NCI-H2171 treated with DMSO at 0.1 percent for 48 hours (cell line): ENCODE data around the gene SMIM28.

Source experiments
- DNase-seq: peaks from one replicate; lab custom pipeline; 2025; lab: John Stamatoyannopoulos, UW

The SMIM28 gene

DNA sequence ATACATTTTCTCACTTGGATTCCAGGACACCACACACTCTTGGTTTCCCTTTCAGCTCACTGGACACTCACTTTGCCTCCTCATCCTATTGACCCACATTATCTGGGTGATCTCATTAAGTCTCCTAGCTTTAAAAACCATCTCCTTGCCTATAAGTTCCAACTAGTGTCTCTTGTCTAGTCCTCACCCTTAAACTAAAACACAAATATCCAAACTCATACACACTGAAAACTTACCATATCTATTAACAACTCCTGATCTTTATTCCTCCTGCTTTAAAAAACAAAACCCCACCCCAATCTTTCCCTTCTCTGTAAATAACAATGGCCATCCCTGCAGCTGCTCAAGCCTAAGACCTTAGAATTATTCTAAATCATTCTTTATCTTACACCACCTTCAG, 3.5 kb upstream of the SMIM28 start:
- DNase-seq: no peak

GRCh38 chr6:138374815-138375214, 2.9 kb upstream of the SMIM28 start:
- no peak for DNase-seq

DNA sequence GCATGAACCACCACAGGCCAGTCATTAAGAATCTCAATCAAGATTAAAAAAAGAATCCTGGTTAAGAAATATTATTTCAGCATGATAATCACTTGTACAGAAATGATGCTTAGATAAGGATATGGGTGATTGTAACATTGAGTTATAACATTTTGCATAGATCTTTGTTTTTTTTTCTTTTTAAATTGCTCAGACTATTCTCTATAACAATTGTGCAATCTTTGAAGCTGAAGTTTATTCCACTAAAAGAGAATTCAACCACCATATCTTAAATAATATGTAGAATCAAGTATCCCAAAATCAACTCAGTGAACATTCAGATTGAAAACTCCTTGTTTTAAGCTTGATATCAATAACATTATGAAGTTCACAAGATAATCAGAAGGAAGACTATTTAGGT, 663 bp upstream of the SMIM28 start:
- DNase-seq: no peak

GRCh38 chr6:138378463-138378862, 758 bp downstream of the SMIM28 start:
- no peak for DNase-seq

GRCh38 chr6:138382498-138383265, 5.0 kb downstream of the SMIM28 start:
- DNase-seq: no peak

DNA sequence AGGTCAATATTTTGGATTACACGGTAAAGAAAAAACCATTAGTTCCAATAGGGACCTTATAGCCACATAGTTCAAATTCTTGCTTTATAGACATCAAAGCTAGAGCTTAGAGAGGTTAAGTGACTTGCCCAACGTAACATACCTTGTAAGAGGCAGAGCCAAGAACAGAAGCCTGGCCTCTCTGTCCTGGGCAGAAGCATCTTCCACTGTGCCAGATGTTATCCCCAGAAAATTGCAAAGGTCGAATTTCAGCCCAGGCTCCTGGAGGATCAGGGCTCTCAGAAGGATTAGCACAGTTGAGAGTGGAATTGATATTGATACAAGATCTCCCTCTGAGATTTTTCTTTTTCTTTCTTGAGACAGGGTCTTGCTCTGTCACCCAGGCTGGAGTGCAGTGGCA, 6.1 kb downstream of the SMIM28 start:
- DNase-seq: peak; percentile 51

DNA sequence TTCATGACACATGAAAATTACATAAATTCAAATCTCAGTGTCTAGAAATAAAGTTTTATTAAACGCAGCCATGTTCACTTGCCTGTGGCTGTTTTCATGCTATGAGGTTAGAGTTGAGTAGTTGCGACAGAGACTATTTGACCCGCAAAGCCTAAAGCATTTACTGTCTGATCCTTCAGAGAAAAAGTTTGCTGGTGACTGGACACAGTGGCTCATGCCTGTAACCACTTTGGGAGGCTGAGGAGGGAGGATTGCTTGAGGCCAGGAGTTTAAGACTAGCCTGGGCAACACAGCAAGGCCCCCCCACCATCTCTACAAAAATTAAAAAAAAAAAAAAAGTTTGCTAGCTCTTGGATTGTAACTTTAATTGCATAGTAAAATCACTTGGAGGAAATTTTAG, 9.2 kb downstream of the SMIM28 start:
- no peak for DNase-seq

DNA sequence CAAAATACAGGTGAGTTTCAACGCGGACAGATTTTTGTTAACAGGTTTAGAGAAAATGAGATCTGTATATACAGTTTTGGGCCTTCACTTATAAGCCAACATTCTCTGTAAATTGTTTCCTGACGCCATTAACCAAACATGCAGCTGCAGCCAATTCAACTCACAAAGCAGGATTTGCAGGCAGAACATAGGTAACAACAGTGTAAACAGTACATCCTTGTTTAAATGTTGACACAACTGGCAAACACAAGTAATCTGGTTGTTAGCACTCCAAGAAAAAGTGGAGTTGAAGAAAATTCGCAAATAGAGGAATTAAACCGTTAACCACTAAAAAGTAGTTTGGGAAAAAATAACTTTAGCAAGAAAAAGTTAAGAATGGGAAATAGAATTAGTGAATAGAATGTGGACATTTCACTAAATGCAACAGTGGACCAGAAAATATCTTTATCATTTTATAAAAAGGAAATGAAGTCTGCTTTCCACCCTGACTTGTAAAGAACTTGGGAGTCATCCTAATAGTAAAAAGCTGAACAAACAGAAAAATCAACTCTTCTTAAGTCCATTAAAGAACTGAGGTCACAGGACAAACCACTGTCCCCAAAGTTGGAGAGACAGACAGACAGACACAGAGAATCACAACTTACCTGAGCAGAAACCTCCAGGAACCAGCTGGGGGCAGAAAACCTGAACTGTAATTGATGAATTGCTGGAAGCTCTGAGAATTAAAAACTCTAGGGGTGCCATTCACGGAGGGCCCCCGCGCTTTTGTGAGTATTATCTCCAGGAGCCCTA, 10.1 kb downstream of the SMIM28 start:
- no peak for DNase-seq

GRCh38 chr6:138389551-138389950, 11.8 kb downstream of the SMIM28 start:
- no peak for DNase-seq

DNA sequence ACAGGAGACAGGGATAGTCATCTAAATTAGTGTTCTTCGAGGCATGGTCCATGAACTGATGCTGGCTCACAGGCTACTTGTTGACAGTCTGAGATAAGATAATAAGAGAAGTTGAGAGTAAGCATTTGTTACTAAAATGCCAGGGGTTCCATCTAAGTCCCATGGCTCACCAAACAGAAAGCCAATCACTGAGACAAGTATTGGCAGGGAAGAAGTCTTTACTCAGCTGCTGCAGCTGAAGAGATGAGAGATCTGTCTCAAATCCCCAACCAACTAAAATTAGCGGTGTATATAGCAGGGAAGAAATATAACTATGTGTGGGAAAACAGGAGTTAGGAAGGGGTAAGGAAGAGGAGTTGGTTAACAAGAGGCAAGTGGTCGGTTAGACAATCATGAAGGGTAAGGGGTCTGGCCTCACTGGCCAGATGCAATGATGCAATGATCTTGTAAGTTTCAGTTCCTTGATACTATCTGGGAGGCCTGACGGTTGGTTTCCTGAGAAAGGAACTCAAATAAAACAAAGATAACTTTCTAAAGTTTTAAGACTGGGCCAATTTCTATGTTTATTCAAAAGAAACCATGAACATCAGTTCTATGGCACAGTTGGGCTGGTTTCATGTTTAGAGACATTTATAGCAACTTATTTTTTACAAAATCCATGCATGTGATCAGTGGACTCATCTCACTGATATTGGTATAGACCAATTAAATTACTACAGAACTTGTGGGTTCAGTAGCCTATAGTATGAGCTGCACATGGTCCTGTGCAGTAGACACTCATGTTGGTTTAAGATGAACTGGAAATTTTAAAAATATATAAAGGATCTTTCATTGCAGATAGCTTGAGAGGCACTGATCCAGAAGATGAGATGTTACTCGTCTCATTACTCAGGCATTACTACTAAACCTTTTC, 16.4 kb downstream of the SMIM28 start:
- DNase-seq: no peak

- no peak for DNase-seq
Measured at GRCh38 chr6:138396709-138397108, 19.0 kb downstream of the SMIM28 start.

DNA sequence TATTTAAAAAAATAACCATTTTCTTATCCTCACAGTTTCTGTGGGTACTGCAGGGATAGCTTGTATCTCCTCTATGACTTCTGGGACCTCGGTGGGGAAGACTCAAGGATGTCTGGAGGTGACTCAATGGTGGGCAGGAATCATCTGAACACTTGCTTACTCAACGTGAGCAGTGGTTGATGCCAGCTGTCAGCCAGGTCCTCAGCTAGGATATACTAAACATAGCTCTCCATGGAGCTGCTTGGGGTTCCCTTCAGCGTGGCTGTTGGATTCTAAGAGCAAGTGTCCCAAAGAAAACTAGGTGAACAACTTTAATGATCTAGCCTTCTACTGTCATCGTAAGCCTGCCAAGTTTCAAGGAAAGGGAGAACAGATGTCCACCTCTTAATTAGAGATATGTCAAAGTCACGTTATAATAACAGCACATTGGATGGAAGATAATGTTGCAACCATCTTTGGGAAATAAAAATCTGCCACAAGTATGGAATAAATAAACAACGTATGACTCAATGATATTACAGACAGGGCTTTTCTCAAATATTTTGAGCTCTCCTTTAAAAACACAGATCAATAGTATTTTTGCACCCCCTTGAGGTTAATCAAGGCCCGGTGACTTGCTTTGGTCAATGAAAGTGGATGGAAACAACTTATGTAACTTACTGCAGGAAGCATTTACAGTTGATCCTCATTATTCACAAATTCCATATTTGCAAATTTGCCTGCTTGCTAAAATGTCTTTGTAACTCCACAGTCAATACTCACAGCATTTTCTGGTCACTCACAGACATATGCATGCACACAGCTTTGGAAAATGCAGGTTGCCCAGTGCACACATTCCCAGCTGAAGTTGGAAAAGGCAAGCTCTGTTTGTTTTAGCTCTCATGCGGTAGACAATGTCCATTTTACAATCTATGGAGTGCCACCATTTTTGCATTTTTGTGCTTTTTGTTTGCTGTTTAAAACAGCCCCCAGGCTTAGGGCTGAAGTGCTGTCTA, 19.7 kb downstream of the SMIM28 start:
- peak; percentile 38 for DNase-seq

DNA sequence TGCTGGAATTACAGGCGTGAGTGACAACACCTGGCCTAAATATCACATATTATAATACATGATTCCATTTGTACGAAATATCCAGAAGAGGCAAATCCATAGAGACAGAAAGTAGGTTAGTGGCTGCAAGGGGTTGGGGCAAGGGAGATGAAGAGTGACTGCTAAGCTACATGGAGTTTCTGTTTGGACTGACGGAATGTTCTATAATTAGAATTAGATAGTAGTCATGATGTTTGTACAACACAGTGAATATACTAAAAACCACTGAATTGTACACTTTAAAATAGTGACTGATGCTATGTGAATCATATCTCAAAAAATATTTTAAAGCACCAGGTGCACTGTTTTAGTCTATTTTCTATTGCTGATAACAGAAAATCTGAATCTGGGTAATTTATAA, 22.6 kb downstream of the SMIM28 start:
- no peak for DNase-seq

GRCh38 chr6:138401960-138402837, 24.5 kb downstream of the SMIM28 start:
- no peak for DNase-seq

- no peak for DNase-seq
Measured at GRCh38 chr6:138402838-138403187, 25.1 kb downstream of the SMIM28 start.

DNA sequence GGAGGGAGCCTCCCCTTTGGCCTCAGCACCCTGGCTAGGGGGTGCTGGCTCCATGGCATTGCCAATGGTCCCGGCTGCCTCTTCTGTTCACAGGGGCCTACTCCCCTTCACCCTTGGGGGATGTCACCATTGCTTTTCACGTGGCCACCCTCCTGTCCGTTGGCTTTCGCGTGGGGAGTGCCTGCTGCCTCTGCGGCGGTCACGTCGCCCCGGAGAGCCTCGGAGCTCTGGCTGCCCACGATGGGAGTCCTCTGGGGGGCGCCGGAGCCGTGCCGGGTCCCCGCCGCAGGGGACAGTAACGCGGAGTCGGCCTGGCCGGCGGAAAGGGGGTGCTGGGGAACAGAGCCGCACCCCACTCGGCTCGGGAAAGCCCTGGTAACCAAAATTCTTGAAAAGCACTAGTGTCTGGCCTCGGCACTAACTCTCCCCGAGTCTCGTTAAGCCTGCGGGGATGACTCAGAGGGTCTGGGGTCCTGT, 25.7 kb downstream of the SMIM28 start:
- peak; percentile 47 for DNase-seq

GRCh38 chr6:138403801-138404665, 26.3 kb downstream of the SMIM28 start, which contains the start of gene HEBP2:
TSS of gene HEBP2 (plus strand) at chr6:138404223. CDS start at chr6:138404496, 273 bp downstream.
- DNase-seq: peak; percentile 93

GRCh38 chr6:138404666-138405337, 27.1 kb downstream of the SMIM28 start:
- no peak for DNase-seq
